Right lobe of liver (tissue), 4 donors: ENCODE results near the gene RASGRP4.

ENCODE experiments used
- POLR2A ChIP-seq: fragments of 450-650 bp; IDR thresholded peaks from one replicate; pipeline ENCODE4 v1.6.1; 2017; ENCODE audit warnings: antibody characterized with exemption, mild to moderate bottlenecking
- TF ChIP-seq, protein P1 (sequence below), 4 donors: fragments of 200-600 bp in 3 of 4; fragments of 450-650 bp in 1 of 4; IDR thresholded peaks; one replicate each; pipeline versions ENCODE4 v1.5.1 to v1.8.0; 2016 to 2022; ENCODE audit warnings: antibody characterized with exemption in 4 of 4, mild to moderate bottlenecking in 2 of 4
- donor health status: DM: no; HTN: no; CAD: no.
- donor health status: DM: no; HTN: no; CAD: no.
- donor health status: DM: no; HTN: yes; CAD: no.

DNA sequence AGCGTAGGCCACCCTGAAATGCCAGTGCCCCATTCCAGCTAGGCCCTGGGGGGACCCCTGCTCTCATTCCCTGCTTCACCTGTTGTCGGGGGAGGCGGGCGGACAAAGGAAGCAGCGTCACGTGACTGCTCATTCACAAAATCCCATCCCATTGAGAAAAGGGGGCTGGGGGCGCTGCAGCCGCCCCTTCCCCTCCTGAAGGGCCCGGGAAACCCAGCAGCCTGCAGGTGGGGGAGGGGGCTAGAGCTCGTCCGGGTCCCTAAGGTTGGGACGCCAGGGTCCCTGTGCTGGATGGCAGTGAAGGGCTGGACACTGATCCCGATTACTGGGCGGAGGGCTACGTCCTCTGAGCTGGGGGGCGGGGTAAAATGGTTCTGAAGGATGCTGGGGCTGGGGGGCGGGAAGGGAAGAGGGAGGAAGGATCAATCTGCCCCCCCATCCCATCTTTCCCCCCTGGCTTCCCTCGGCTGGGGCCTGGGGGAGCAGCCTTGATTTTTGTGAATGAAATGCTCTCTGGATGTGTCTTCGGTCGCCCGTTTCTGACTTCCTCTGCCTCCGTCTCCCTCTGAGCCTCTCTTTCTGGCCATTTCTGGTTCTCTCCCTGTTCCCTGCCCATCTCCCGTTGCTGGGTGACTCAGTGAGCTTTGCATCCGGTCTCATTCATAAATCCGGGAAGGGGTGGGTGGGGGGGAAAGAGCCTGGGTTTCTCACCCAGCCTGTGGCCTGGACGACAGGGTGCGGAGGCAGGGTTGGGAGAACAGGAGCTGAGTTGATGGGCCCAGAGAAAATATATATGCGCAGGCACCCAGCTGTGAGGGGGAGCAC is 36.7 kb downstream of the RASGRP4 start:
- TF ChIP-seq, protein P1, sequence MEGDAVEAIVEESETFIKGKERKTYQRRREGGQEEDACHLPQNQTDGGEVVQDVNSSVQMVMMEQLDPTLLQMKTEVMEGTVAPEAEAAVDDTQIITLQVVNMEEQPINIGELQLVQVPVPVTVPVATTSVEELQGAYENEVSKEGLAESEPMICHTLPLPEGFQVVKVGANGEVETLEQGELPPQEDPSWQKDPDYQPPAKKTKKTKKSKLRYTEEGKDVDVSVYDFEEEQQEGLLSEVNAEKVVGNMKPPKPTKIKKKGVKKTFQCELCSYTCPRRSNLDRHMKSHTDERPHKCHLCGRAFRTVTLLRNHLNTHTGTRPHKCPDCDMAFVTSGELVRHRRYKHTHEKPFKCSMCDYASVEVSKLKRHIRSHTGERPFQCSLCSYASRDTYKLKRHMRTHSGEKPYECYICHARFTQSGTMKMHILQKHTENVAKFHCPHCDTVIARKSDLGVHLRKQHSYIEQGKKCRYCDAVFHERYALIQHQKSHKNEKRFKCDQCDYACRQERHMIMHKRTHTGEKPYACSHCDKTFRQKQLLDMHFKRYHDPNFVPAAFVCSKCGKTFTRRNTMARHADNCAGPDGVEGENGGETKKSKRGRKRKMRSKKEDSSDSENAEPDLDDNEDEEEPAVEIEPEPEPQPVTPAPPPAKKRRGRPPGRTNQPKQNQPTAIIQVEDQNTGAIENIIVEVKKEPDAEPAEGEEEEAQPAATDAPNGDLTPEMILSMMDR (IDR thresholded peaks at IDR 0.05) = no peak
- no peak for TF ChIP-seq POLR2A
